GM21786 (cell line): ENCODE data around the gene SH3TC1.

Experiments
- ATAC-seq: cut with Tn5 transposase; IDR thresholded peaks from one replicate; pipeline ENCODE4 v1.9.1; 2021; ENCODE audit not compliant: unreplicated experiment

The SH3TC1 gene

GRCh38 chr4:8198206-8198905 is 734 bp upstream of the SH3TC1 start:
- peak; percentile 4 for ATAC-seq

DNA sequence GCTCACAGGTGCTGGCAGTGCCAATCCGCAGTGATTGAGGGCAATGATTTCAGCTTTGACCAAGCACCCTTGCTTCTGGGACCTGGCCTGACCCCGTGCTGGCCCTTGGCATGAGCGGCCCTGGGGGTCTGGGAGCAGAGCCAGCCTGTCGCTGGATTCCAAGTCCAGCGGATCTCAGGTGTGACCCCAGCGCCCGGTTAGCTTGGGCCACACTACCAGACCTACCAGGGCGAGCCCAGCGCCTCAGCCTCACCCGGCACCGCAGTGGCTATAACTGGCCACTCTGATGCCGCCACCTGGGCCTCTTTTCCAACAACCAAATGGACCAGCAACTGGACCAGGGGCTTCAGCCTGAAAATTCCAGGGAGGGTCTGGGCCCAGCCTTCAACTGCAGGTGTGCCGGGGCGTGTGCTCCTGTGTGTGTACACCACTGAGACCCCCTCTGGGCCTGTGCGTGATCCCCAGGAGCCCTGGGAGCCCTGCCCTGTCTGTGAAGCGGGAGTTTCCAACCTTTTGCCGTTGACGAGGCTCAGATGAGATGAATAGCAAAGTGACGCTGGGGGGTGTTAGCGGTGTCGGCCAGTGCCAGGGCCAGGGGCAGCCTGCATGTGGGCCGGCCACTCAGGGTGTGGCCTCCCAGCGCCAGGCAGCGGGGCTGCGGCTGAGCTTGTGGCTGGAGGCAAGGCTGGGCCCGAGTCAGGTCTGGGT is 658 bp downstream of the SH3TC1 start:
- ATAC-seq: no peak

DNA sequence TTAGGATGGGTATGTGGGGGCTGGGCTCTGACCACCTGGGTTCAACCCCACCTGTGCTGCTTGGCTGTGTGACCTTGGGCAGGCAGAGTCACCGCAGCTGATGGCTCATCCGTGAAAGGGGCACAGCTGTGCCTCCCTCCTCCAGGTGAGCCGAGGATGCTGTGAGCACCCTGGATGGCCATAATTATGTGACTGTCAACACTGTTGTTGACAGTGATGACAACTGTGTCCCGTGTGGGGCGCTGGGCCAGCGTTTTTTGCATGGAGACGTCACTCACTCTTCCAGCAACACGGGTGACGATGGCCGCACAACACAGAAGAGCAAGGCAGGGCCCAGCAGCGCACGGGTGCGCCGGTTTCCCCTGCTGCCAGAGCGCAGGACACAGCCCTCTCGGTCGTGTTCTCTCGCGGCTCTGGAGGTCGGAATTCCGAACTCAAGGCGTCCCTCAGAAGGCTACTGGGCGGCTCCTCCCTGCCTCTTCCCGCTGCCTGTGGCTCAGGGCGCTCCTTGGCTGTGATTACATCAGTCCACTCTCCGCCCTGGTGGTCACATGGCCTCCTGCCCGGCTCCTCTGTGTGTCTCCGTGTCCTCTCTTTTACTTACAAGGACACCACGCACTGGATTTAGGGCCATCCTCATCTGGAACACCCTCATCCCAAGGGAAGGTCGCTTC is 1.3 kb downstream of the SH3TC1 start:
- ATAC-seq: no peak

GRCh38 chr4:8201321-8201781 is 2.3 kb downstream of the SH3TC1 start:
- peak; percentile 40 for ATAC-seq

- no peak for ATAC-seq
These were observed 3.3 kb downstream of the SH3TC1 start for GRCh38 chr4:8202108-8203051.

GRCh38 chr4:8203052-8203401 is 3.9 kb downstream of the SH3TC1 start:
- ATAC-seq: no peak

GRCh38 chr4:8203817-8204216 is 4.7 kb downstream of the SH3TC1 start:
- ATAC-seq: no peak

GRCh38 chr4:8204576-8205227 is 5.6 kb downstream of the SH3TC1 start:
- ATAC-seq: no peak

DNA sequence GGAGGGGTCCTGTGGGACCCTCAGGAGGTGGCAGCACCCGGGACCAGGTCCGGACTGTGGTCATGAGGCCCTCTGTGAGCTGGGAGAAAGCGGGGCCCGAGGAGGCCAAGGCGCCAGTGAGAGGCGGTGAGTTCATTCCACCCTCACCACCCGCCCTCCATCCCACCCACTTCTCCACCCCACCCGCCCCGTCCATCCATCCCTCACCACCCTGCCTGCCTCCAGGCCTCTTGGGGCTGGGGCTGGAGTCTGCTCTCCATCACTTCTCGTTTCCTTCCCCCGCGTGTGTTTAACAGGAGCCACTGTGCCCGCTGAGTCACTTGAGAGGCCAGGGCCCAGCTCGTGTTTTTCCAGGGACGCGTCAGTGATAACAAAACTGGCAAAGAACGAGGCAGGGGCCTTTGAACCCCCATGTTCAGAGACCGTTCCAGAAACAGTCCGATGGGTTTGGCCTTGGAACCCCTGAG is 6.2 kb downstream of the SH3TC1 start:
- ATAC-seq: no peak

DNA sequence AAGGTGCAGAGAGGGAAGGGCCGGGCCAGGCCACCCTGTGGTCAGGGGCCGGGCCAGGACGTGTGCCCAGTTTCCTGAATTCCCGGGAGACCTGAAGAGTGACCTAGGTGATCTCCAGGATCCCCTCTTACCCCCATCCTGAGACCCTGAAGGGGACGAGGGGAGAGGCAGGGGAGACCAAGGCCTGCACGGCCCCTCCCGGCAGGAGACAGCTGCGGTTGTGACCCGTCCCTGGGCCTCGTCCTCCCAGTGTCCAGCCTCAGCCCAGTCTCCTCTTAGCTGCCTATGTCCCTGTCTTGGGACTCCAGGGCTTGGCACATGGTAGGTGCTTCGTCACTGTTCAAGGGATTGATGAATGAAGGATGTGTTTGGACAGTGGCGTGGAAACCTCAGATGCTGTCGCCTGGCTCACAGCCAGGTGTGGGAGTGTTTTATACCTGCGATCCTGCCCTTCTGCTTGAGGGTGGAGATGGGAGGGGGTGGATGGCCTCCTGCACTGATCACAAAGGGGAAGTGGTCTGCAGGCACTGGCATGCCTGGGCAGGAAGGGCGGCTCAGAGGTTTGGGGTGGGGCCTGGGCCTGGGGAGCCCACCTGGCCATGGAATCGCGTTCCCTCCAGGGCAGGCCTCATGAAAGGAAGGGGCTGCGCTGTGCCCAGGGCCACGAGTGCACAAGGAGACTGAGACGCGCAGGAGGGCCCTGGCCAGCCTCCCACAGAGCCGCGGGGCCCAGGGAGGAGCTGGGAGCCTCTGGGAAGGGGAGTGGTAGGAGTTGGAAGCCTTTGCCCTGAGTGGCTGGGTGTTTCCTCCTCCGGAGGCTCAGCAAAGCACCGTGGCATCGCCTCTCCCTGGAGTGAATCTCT is 6.9 kb downstream of the SH3TC1 start:
- ATAC-seq: no peak

- ATAC-seq: no peak
These were observed 8.2 kb downstream of the SH3TC1 start for GRCh38 chr4:8207314-8207713.

DNA sequence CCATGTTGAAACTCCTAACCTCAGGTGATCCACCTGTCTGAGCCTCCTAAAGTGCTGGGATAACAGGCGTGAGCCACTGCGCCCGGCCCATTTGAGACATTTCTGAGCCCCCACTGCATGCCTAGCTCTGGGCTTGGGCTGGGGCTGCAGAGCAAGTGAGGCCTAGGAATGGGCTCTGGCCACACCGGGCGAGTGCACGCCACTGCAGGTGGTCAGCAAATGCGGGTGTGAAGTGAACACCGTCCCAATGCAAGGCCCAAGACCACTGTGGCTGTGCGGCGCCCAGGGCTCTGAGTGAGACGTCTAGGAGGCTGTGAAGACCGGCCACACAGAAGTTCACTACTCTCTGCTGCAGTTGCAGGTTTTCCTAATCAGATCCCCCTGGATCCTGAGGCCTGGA is 9.5 kb downstream of the SH3TC1 start:
- no peak for ATAC-seq

DNA sequence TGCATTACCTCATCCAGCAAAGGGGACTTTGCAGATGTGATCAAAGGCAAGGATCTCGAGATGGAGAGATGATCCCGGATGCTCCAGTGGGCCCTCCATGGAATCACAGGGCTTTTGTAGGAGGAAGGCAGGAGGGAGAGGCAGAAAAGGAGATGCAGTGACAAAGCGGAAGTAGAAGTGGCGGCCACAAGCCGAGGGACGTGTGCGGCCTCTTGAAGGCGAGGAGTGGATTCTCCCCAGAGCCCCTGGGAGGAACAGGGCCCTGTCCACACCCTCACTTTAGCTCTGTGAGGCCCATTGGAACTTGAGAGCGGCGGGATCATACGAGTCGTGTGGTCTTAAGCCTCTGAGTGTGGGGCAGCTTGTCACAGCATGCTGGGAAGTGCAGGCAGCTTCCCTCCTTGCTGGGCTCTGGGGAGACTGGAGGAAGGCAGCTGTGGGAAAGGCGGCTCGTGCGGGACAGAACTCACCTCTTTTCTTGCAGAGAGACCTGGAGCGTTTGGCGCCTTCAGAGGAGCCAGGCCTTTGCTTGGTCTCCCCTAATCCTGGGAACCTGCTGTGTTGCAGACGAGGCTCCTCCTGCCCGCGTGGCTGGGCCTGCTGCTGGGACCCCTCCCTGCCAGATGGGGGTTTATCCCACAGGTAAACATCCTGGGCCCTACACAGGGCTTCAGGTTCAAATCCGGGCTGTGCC is 10.2 kb downstream of the SH3TC1 start:
- ATAC-seq: no peak

- no peak for ATAC-seq
These were observed 10.9 kb downstream of the SH3TC1 start for GRCh38 chr4:8210010-8210409.

GRCh38 chr4:8210616-8211015 is 11.5 kb downstream of the SH3TC1 start:
- ATAC-seq: no peak

- ATAC-seq: no peak
These were observed 12.2 kb downstream of the SH3TC1 start for GRCh38 chr4:8211251-8211650.

- no peak for ATAC-seq
These were observed 12.9 kb downstream of the SH3TC1 start for GRCh38 chr4:8211737-8212581.

DNA sequence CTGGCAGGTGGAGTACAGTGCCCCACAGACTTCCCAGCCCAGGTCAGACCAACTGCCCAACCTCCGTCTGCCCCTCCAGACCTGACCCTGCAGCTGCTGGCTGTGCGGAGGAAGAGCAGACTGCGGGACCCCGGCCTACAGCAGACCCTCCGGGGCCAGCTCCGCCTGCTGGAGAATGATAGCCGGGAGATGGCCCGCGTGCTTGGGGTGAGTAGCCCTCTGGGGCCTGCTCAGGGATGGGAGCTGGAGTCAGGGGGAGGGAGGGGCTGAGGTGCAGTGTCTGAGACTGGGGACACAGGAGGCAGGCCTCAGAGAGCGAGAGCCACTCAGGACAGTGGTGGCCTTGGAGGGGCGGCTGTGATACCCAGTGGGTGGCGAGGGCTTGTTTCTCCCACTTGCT is 13.5 kb downstream of the SH3TC1 start:
- no peak for ATAC-seq
